HG03457 (cell line): ENCODE measurements around the gene MBTPS1.
"Not testable (repeated sequence)": the region's sequence is repeated elsewhere in the genome, so short reads cannot be mapped to it uniquely, and the experiment has no call there.

Experiments used
- ATAC-seq: cut with Tn5 transposase; IDR thresholded peaks from one replicate; pipeline ENCODE4 v1.9.1; 2021; ENCODE audit warnings: moderate number of reproducible peaks; ENCODE audit not compliant: unreplicated experiment

Gene MBTPS1

GRCh38 chr16:84137769-84138357, 21.1 kb upstream of the MBTPS1 start:
- ATAC-seq: no peak

- no peak for ATAC-seq
These were observed 20.5 kb upstream of the MBTPS1 start for GRCh38 chr16:84137287-84137686.

DNA sequence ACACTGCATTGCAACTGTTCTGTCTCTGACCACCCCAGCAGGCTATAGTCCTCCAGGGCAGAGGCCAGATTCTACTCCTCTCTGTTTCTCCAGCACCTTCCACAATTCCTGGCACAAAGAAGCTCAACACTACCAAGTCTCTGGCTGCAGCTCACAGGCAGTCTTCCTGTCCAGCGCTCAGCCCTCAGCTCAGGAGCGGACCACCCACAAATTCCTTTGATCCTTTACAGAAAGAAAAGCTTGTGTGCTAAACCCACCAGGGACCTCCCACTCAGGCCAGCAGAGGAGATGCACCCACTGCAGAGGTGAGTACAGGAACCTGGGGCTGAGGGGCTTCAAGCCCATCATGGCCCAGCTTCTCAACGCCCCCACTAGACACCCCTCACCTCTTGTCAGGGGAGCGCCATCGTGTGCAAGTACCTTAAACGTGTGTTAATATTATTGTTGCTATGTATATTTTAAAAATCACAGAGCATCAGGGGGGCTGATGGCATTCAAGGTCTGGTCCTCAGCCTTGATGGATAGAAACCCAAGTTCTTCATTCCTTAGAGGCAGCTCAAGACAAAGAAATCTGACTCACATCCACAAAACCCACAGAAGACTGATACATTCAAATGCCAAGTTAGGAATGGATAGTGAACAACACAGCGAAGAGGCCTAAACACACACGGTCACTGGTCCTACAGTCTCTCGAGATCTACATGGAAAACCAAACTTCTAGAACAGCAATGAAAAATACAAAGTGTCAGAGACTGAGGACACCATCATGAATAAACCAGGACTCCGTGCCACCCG, 19.8 kb upstream of the MBTPS1 start:
- ATAC-seq: no peak

DNA sequence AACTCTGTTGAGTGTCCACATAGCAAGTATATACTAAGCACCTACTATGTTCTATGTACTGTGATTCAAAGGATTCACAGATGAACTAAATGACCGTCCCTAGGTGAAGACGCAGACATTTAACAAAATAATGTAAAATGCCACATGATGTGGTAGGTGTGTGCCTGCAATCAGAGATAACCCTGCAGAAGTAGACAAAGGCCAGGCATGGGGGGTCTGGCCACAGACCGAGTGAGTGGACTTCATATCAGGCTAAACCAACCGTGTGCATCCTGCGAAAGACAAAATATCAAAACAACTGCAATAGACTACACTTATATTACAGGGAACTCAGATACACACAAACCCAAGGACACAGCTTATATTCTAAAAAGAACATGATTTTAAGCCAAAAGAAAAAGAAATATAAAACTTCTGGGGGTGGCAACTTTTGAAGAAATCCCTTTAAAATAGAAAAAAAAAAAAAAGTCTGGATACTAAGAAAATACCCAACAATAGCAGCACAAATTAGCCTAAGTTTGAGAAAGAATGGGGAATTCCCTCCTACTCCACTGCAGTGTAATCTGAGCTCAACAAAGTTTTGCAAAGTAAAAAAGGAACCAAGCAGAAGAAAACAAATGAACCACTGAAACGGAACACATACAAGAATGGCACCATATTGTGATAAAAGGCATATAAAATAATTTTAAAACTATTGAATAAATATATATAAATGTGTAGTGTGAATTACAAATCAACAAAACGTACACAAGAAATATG, 16.0 kb upstream of the MBTPS1 start:
- ATAC-seq: no peak

- no peak for ATAC-seq
These were observed 14.4 kb upstream of the MBTPS1 start for GRCh38 chr16:84131117-84131516.

GRCh38 chr16:84124257-84125073, 7.7 kb upstream of the MBTPS1 start:
- ATAC-seq: no peak

GRCh38 chr16:84121007-84121406, 4.3 kb upstream of the MBTPS1 start:
- ATAC-seq: no peak

DNA sequence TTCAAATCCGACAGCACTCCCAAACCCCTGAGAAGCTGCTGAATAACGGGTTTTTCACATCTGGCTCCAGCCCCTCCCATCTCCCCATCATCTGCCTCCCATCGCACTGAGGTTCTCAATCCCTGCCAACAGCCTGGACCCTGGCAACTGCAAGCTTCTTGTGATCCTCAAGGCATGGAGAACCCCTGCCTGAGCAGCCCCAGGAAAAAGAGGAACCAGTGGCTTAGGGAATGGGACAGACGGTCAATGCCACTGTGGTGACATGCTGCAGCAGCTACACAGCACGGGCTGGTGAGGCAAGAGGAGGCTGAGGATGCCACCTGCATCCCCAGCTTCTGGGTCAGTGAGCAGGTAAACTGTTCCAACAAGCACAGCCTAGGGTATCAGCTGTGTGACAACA, 3.3 kb upstream of the MBTPS1 start:
- ATAC-seq: no peak

- ATAC-seq: no peak
These were observed 2.6 kb upstream of the MBTPS1 start for GRCh38 chr16:84119368-84119767.

DNA sequence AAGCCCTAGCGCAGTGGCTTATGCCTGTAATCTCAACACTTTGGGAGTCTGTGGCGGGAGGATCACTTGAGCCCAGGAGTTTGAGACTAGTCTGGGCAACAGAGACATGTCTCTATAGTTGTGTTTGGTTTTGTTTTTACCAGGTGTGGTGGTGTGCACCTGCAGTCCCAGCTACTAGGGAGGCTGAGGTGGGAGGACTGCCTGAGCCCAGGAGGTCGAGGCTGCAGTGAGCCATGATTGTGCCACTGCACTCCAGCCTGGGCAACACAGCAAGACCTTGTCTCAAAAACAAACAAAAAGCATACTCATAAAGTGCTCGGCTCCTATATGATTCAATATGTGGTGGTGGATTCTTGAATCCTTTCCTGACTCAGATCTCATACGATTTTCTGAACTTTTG, 1.6 kb upstream of the MBTPS1 start:
- ATAC-seq: not testable (repeated sequence)

DNA sequence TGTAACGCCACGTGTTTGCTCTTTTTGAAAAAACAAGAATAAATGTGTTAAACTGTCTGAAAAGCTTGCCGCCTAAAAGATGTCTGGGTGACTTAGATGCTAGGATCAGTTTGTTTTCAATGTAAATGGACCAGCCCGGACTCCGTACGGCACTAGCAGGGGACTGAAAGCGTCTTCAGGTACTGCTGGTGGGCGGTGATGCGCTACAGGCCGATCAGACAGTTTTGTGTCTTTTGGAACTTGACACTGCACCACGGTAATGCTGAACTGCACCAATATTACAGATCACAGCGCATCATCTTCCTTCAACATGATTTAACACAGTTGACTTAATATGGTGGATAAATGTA, 727 bp upstream of the MBTPS1 start:
- no peak for ATAC-seq

GRCh38 chr16:84115919-84116719, 623 bp downstream of the MBTPS1 start:
- peak; percentile 28 for ATAC-seq

DNA sequence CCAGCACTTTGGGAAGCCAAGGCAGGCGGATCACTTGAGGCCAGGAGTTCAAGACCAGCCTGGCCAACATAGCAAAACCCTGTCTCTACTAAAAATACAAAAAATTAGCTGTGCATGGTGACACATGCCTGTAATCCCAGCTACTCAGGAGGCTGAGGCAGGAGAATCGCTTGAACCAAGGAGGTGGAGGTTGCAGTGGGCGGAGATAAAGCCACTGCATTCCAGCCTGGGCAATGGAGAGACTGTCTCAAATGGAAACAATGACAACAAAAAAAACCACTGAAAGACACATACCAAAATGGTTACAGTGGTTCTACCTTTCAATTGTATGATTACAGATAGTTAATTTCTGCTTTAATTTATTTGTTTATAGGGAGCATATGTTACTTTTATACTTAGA, 4.8 kb downstream of the MBTPS1 start:
- not testable (repeated sequence) for ATAC-seq

- no peak for ATAC-seq
These were observed 5.2 kb downstream of the MBTPS1 start for GRCh38 chr16:84111525-84111924.

GRCh38 chr16:84110527-84110926, 6.2 kb downstream of the MBTPS1 start:
- ATAC-seq: no peak

DNA sequence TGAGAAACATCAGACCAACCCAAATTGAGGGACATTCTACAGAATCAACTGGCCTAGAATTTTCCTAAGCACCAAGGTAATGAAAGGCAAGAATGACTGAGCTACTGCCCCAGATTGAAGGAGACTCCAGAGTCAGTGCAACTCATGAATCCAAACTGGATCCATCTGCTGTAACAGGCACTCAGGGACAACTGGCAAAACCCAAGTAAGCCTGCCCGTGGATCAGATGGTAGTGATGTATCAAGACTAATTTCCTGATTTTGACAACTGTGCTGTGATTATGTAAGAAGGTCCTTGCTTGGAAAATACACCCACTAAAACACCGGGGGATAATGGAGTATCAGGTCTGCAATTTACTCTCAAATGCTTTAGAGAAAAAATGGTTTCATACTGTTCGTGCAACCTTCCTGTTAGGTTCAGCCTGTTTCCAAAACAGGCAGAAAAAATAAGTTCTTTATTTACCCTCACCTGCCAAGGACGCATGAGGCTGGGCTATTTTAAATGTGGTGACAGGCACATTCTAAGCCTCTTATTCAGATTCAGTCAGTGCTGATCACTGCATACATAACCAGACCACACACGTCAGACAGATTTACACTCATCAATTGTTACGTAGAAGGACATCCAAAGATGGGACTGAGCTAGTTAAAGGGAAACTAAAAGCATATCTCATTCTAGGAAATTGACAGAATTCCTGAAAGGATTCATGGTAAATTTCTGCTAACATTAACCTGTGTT, 7.0 kb downstream of the MBTPS1 start:
- ATAC-seq: no peak

- no peak for ATAC-seq
These were observed 8.8 kb downstream of the MBTPS1 start for GRCh38 chr16:84107921-84108320.

DNA sequence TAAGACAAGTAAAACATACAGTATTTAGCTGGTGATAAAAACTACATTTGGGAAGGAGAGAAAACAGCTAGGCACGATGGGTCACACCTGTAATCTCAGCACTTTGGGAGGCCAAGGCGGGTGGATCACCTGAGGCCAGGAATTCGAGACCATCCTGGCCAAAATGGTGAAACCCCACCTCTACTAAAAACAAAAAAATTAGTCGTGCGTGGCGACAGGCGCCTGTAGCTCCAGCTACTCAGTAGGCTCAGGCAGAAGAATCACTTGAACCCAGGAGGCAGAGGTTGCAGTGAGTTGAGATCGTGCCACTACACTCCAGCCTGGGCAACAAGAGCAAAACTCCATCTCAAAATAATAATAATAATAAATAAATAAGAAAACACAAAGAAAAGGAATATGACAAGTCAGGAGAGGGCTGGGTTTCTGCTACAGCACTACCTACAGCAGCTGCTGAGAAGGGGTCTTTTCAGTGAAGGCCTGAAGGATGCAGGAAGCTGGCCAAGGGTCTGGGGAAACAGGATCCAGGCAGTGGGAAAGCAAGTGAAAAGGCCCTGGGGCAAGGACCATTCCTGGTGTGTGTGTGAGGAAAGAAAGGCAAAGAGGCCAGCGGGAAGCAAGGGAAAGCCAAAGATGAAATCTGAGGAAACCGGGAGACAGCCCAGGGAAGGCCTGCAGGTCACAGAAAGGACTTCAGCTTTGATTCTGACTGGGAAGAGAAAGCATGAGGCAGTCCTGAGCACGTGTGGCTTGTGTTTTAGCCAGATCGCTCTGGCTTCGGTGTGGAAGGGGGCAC, 10.6 kb downstream of the MBTPS1 start:
- no peak for ATAC-seq

DNA sequence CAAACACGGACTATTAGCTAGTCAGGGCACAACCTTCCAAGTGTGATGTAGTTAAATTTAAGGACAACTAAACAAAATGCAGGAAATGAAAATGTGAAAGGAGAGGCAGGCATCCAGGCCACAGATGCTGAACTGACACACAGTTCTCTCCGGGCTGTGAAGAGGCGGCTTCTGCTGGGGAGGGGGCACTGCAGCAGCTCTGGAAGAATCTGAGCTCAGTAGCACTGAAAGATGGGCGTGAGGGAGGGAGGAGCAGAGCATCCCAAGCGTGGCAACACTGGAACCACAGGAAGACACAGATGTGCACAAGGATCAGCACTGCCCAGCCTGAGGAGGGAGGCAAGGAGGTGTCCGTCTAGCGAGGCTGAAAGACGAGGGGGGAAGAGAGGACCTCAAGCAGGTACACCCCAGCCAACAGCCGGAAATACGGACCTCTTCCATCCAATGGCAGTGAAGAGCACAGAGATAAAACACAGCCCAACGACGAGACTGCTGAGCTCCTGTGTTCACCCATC, 11.4 kb downstream of the MBTPS1 start:
- no peak for ATAC-seq
